Cardiac septum (tissue), 1 donor: ENCODE data around the gene GZMB. TPM values are rescaled to one million over a fixed set of nuclear protein-coding genes. Genes with fewer than 3 reads are reported as not detected.

ENCODE experiments used
- total RNA-seq: library from RNA; stranded (reverse); fragmentation: NEBNext Ultra II Directional; extraction: Animal tissue kit (Norgen Biotek cat#: 25700); gene quantifications from one replicate; pipeline ENCODE4 v1.2.1, GENCODE V29; 2021
- donor health status: DM: no; HTN: no; CAD: no.

GZMB gene
- total RNA-seq, 1 donor from 2014 or later: 0.48 TPM

Other genes starting within 250 kb of the GZMB start
- 5.0 TPM for gene NYNRIN, start 235.2 kb downstream of the GZMB start, total RNA-seq
- gene CBLN3, start 204.5 kb downstream of the GZMB start, total RNA-seq: 1.2 TPM
- gene KHNYN, start 204.2 kb downstream of the GZMB start, total RNA-seq: 23.5 TPM
- 58.5 TPM for gene SDR39U1, start 191.4 kb downstream of the GZMB start, total RNA-seq
- gene CMA1, start 125.9 kb downstream of the GZMB start, total RNA-seq: 0.46 TPM
- gene CTSG, start 57.9 kb downstream of the GZMB start, total RNA-seq: 2.2 TPM
- gene GZMH, start 24.5 kb downstream of the GZMB start, total RNA-seq: 0.48 TPM